ENCODE data around the gene ERBB4.

ERBB4 gene

DNA sequence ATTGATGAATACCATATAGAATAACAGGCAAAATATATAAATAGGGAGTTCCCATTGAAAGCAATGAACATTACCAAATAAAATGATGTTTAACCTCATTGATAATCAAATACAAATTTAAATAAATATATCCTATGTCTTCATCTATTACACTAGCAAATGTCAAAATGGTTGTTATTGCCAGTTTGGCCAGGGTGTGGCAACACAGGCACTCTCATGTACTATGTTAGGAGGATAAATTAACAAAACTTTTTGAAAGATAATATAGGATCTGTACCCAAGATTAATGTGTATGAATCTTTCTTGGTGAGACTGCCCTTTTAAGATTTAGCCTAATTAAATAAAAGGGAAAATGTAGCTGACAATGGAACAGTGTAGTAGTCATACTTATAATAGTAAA is 659.3 kb downstream of the ERBB4 start:
- no peak for ATAC-seq
- Mint-ChIP-seq H3K27ac (no peak overlapping the region), H3K36me3 (no peaks in the 10 kb centered on the region), H3K4me3 (no peak overlapping the region), H3K9me3 (peaks cover 7% of the 10 kb centered on the region), H3K4me1 (no peaks in the 10 kb centered on the region)
- DNase-seq (ENCODE audit: low spot score in 2 of 2) = no peak

- Mint-ChIP-seq H3K4me3 (no peak overlapping the region), H3K4me1 (no peaks in the 10 kb centered on the region), H3K36me3 (no peaks in the 10 kb centered on the region), H3K27ac (no peak overlapping the region), H3K9me3 (peaks cover 2% of the 10 kb centered on the region)
- no peak for DNase-seq (ENCODE audit: low spot score in 2 of 2)
- ATAC-seq = no peak
These were observed 661.5 kb downstream of the ERBB4 start for GRCh38 chr2:211877061-211877460.

DNA sequence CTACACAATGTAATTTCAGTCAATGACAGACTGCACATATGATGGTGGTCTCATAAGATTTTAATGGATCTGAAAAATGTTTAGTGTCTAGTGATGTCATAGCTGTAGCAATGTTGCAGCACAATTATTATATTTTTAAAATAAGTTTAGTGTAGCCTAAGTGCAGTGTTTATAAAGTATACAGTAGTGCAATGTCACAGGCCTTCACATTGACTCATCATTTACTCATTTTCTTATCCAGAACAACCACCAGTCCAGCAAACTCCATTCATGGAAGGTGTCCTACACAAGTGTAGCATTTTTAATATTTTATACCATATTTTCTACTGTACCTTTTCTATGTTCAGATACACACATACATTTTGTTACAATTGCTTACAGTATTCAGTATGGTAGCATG is 663.1 kb downstream of the ERBB4 start:
- peaks cover 5% of the 10 kb centered on the region for H3K9me3 Mint-ChIP-seq
- DNase-seq (ENCODE audit: low spot score in 2 of 2) (no peak), ATAC-seq (no peak)
- H3K4me3 Mint-ChIP-seq = no peak overlapping the region
- H3K36me3 Mint-ChIP-seq = no peaks in the 10 kb centered on the region
- no peaks in the 10 kb centered on the region for H3K4me1 Mint-ChIP-seq
- no peak overlapping the region for H3K27ac Mint-ChIP-seq

DNA sequence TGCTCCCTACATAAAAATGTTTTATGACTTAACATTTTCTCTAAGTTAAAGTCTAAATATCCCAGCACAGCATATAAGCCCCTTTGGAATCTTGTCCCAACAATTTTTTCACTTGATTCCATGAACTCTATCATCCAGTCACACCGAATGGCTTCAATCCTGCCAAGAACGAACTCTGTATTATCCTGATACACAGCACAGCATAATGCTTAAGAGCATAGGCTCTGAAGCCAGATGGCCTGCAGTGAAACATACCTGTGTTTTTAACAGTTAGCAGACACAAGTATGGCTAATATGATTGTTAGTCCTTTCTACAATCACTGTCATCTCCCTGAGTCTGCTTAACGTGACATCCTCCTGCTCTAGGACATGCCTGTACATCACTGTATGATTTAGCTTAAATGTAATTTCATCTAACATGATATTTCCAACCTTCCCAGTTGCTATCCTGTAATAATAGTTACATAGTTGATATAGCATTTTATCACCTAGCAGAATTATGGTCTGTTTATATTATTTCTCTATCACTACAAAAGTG is 669.5 kb downstream of the ERBB4 start:
- no peak overlapping the region for H3K27ac Mint-ChIP-seq

DNA sequence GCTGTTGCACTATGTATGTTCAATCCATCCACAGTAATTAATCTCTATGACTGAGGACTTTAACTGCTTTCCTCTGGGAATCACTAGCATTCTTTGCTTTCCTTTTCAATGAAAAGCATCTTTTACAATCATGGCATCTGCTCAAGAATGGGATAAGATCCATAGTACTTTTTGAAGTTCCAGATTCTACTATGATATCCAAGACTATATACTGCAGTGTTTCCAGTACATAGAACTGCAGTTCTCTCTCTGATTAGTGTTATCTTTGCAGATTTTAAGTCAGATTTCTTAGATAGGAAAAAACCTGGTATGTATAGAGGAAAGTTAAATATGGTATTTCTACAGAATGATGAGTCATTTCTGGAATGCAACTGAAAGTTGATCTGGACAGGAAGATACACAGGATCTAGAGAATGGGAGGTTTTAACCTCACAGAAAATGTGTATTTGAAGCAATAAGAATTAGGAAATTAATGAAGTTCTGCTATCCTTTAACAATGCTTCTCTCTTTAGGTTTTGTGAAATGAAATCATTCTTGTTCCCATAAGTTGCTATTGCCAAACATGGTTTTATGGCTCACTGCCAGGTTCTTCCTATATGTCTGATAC is 670.7 kb downstream of the ERBB4 start:
- ATAC-seq = no peak
- Mint-ChIP-seq H3K36me3 (no peaks in the 10 kb centered on the region), H3K27ac (no peak overlapping the region), H3K4me3 (no peak overlapping the region), H3K9me3 (peaks cover 8% of the 10 kb centered on the region), H3K4me1 (no peaks in the 10 kb centered on the region)
- DNase-seq (ENCODE audit: low spot score in 2 of 2) = no peak

More for the DNA sequence above, 669.5 kb downstream of the ERBB4 start:
- H3K36me3 Mint-ChIP-seq = no peaks in the 10 kb centered on the region
- DNase-seq (ENCODE audit: low spot score in 2 of 2) (no peak), ATAC-seq (no peak)
- no peak overlapping the region for H3K4me3 Mint-ChIP-seq
- no peaks in the 10 kb centered on the region for H3K4me1 Mint-ChIP-seq
- peaks cover 7% of the 10 kb centered on the region for H3K9me3 Mint-ChIP-seq

DNA sequence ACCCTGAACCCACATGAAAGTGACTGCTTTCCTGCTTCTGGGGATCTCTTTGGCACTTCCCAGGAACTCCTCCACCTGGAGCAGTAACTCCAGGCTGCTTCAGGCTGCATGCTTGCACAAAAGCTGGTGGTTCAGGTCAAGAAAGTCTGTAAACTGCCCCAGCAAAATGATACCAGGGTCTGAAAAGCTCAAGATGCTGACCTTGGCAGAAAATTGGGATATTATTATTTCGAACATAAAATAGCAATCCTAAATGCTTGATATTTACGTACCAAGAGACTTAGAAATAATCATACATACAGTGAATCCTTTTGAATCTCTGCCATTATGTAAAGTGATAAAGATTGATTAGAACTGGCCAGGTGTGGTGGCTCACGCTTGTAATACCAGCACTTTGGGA is 674.3 kb downstream of the ERBB4 start:
- Mint-ChIP-seq H3K27ac (no peak overlapping the region), H3K36me3 (no peaks in the 10 kb centered on the region), H3K4me1 (no peaks in the 10 kb centered on the region), H3K9me3 (peaks cover 6% of the 10 kb centered on the region), H3K4me3 (no peak overlapping the region)
- no peak for ATAC-seq
- no peak for DNase-seq (ENCODE audit: low spot score in 2 of 2)

- Mint-ChIP-seq H3K9me3 (peaks cover 6% of the 10 kb centered on the region), H3K4me3 (no peak overlapping the region), H3K4me1 (no peaks in the 10 kb centered on the region), H3K27ac (no peak overlapping the region), H3K36me3 (no peaks in the 10 kb centered on the region)
- no peak for DNase-seq (ENCODE audit: low spot score in 2 of 2)
- no peak for ATAC-seq
These were observed 678.4 kb downstream of the ERBB4 start for GRCh38 chr2:211860224-211860623.

- Mint-ChIP-seq H3K36me3 (no peaks in the 10 kb centered on the region), H3K9me3 (peaks cover 3% of the 10 kb centered on the region), H3K4me1 (no peaks in the 10 kb centered on the region), H3K27ac (no peak overlapping the region), H3K4me3 (no peak overlapping the region)
- no peak for ATAC-seq
- DNase-seq (ENCODE audit: low spot score in 2 of 2) = no peak
These were observed 683.8 kb downstream of the ERBB4 start for GRCh38 chr2:211854832-211855231.

DNA sequence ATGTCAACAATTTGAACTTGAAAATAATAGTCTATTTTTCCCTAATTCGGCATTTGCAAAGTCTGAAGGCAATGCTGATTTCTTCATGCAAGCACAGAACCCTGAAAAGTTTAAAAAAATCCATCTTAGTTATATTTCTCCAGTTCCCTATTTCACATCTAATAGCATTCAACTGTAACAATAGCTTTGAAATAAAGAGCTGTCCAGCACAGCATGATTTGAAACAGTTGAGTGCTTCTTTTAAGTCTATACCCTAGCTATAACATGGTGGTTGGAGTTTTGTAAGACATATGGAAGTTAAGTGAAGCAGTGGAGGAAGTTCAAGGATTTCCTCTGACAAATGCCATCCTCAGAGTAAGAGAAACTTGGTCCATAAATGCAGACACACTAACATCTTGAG is 691.9 kb downstream of the ERBB4 start:
- no peaks in the 10 kb centered on the region for H3K36me3 Mint-ChIP-seq
- H3K4me1 Mint-ChIP-seq = no peaks in the 10 kb centered on the region
- no peak overlapping the region for H3K4me3 Mint-ChIP-seq
- ATAC-seq = no peak
- no peak for DNase-seq (ENCODE audit: low spot score in 2 of 2)
- H3K9me3 Mint-ChIP-seq = no peaks in the 10 kb centered on the region
- no peak overlapping the region for H3K27ac Mint-ChIP-seq

DNA sequence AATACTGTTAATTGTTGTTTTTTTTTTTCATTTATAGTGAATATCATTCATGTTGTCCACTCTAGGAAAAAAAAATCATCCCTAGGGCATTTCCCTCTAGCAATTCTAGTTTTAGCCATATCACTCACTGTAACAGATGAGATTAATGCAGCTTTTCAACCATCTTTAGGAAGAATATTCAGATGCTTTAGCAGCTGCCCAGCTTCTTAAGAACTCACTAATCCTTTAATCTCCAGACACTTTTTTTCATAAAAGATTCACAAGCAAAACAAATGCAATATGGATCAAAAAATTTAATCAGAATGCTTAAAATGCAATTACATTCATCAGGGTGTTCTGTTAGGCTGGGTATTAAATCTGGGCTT is 692.6 kb downstream of the ERBB4 start:
- ATAC-seq (no peak), DNase-seq (ENCODE audit: low spot score in 2 of 2) (no peak)
- Mint-ChIP-seq H3K4me3 (no peak overlapping the region), H3K9me3 (no peaks in the 10 kb centered on the region), H3K36me3 (no peaks in the 10 kb centered on the region), H3K27ac (no peak overlapping the region), H3K4me1 (no peaks in the 10 kb centered on the region)

DNA sequence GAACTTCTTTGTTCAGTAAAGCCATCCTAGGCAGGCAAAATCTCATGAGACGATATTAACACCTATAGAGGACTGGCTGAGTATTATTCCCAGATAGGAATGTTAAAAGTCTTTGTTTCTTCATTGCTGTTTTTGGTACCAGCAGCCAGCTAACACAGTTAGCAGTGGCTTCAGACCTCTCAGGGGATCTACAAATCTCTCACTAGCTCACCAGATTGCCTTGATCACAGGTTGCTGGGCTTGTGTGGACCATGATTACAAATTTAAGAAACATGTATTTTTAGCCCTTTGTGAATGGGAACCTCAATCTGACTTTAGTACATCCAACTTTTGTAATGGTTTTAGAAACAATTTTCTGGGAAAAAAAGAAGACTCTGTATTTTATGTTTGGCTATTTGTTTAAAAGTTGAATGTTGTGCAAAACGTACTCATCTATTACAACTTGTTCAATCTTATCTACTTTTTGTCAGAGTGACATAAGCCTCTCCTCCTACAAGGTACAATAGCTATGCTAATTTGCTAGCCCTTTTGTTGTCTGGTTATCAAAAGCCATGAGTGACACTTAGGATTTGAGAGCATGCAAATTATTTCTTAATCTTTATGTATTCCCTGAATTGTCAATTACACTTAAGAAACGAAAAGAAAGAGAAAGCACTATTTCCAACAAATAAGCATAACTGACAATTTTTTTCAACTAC is 693.1 kb downstream of the ERBB4 start:
- ATAC-seq (no peak), DNase-seq (ENCODE audit: low spot score in 2 of 2) (no peak)
- Mint-ChIP-seq H3K4me1 (no peaks in the 10 kb centered on the region), H3K27ac (no peak overlapping the region), H3K36me3 (no peaks in the 10 kb centered on the region), H3K4me3 (no peak overlapping the region), H3K9me3 (no peaks in the 10 kb centered on the region)

- H3K27ac Mint-ChIP-seq = no peak overlapping the region
- H3K9me3 Mint-ChIP-seq = peaks cover 7% of the 10 kb centered on the region
- DNase-seq (ENCODE audit: low spot score in 2 of 2) = no peak
- H3K36me3 Mint-ChIP-seq = no peaks in the 10 kb centered on the region
- ATAC-seq = no peak
- H3K4me3 Mint-ChIP-seq = no peak overlapping the region
- H3K4me1 Mint-ChIP-seq = no peaks in the 10 kb centered on the region
These were observed 700.9 kb downstream of the ERBB4 start for GRCh38 chr2:211837706-211838105.

DNA sequence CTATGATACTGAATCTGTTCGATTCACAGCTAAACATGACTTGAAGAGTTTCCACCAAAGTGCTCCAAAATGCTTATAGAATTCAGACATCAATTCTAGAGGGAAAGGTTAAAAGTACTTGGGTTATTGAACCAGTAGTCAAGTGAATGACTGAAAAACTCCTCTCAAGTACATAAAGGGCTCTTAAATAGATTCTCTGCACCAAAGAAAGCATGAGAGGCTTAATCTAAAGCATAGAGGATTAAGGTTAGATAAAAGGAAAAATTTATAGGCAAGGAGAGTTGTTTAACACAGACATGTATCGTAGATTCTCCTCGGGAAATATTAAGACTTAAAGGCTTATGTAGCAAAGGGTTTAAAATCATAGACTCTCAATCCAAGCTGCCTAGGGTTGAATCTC is 701.4 kb downstream of the ERBB4 start:
- Mint-ChIP-seq H3K4me1 (no peaks in the 10 kb centered on the region), H3K27ac (no peak overlapping the region), H3K36me3 (no peaks in the 10 kb centered on the region), H3K9me3 (peaks cover 7% of the 10 kb centered on the region), H3K4me3 (no peak overlapping the region)
- no peak for DNase-seq (ENCODE audit: low spot score in 2 of 2)
- no peak for ATAC-seq

DNA sequence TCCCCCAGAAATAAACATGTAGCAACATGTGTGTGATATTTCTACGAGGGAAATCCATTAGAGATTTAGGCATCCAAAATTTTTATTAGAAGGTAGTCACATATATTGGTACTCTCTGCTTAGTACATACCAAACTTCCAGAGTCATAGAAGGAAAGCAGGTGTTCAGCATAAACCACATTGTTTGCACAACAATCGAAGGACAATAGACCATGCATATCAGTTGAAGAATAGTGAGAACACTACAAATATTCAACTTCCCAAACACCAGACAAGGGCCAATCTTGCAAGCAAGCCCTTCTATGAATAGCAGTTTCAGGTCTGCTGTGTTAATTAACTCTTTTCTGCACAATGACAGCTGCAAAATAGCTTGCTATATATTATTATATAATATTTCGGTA is 702.2 kb downstream of the ERBB4 start:
- no peak for ATAC-seq
- Mint-ChIP-seq H3K36me3 (no peaks in the 10 kb centered on the region), H3K9me3 (peaks cover 7% of the 10 kb centered on the region), H3K4me3 (no peak overlapping the region), H3K27ac (no peak overlapping the region), H3K4me1 (no peaks in the 10 kb centered on the region)
- DNase-seq (ENCODE audit: low spot score in 2 of 2) = no peak

DNA sequence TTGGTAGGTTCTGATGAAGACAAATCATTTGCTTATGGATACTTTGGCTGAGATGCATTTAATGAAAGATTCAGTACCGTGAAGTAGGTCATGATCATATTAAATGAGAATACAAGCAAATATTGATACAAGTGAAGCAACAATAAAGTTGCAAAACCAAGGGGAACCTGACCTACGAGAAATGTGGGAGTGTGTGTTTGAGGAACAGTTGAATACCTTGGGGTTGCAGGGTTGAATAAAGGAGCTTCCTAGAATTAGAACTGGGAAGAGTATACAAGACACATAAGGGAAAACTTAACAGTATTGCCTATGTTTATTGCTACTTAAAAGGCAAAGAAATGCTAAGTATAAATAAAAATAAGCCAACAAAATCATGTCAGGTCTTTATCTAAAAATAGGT is 702.9 kb downstream of the ERBB4 start:
- H3K9me3 Mint-ChIP-seq = peaks cover 7% of the 10 kb centered on the region
- no peak overlapping the region for H3K4me3 Mint-ChIP-seq
- no peaks in the 10 kb centered on the region for H3K36me3 Mint-ChIP-seq
- ATAC-seq (no peak), DNase-seq (ENCODE audit: low spot score in 2 of 2) (no peak)
- no peaks in the 10 kb centered on the region for H3K4me1 Mint-ChIP-seq
- no peak overlapping the region for H3K27ac Mint-ChIP-seq

DNA sequence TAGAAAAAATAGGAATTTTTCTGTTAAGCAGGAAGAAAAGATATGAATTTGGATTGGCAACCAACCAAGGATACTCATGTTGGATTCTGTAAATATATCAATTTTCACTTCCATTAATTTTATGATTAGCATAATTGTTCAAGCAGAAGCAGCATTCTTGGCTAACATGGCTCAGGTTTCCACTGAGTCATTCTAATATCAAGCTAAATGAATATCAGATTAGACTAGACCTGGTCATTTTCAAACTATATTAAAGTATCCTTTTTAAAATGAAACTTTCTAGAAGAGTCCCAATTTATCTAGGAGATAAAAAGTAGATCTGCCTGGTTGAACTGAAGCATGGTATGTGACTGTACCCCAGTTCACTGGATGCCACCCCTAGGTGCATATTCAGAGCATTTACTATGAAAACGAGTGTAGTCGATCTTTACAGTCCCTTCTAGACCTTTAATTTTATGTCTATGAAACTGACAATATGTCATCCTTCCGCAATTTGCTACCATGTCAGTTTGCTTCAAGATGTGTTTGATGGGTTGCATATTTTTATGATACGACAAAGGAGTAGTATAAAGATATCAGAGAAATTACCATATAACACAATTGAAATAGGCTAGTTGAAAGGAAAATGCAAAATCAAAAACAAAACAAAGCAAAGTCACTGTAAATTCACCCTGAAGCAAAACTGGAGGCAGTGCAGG is 704.9 kb downstream of the ERBB4 start:
- ATAC-seq = no peak
- Mint-ChIP-seq H3K36me3 (no peaks in the 10 kb centered on the region), H3K27ac (no peak overlapping the region)

More for the DNA sequence above, 704.9 kb downstream of the ERBB4 start:
- no peaks in the 10 kb centered on the region for H3K4me1 Mint-ChIP-seq
- H3K9me3 Mint-ChIP-seq = peaks cover 2% of the 10 kb centered on the region
- DNase-seq (ENCODE audit: low spot score in 2 of 2) = no peak
- no peak overlapping the region for H3K4me3 Mint-ChIP-seq
